ENCODE data around the gene S100PBP.

- no peak for TF ChIP-seq CTCF (IDR thresholded peaks at IDR 0.05; ENCODE audit: low read length)
- TF ChIP-seq EZH2phosphoT487 (IDR thresholded peaks at IDR 0.05; ENCODE audit: low read length), result no peak
Measured at GRCh38 chr1:32775640-32776337, 41.7 kb upstream of the S100PBP start.
